HG02973 (cell line): ENCODE data around the gene ZNF446.
"Not testable (repeated sequence)": the region's sequence is repeated elsewhere in the genome, so short reads cannot be mapped to it uniquely, and the experiment has no call there.

Experiments used
- ATAC-seq: cut with Tn5 transposase; IDR thresholded peaks from one replicate; pipeline ENCODE4 v1.9.1; 2021; ENCODE audit warnings: moderate library complexity; ENCODE audit not compliant: unreplicated experiment

Gene ZNF446

GRCh38 chr19:58499021-58499927 lies 23.1 kb downstream of the ZNF446 start:
- ATAC-seq: peak; percentile 85

DNA sequence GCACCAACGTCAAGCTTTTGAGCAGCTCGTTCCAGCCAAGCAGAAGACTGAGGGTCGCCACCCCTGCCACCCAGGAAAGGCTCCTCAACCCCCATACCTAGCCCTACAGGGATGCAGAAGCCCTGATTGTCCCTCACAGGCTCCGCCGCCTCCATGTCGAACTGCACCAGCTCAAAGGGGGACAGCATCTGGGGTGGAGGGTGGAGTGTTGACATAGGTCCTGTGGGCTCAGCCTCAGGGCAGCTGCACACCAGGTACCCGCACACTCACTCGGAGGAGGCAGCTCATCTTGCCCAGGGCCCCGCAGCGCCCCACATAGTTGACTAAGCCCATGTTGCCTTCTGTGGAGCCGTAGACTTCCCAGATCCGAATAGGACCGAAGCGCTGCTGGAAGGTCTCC lies 24.1 kb downstream of the ZNF446 start:
- no peak for ATAC-seq

GRCh38 chr19:58507602-58508223 lies 31.6 kb downstream of the ZNF446 start:
- not testable (repeated sequence) for ATAC-seq

GRCh38 chr19:58509731-58510083 lies 33.6 kb downstream of the ZNF446 start:
- no peak for ATAC-seq

DNA sequence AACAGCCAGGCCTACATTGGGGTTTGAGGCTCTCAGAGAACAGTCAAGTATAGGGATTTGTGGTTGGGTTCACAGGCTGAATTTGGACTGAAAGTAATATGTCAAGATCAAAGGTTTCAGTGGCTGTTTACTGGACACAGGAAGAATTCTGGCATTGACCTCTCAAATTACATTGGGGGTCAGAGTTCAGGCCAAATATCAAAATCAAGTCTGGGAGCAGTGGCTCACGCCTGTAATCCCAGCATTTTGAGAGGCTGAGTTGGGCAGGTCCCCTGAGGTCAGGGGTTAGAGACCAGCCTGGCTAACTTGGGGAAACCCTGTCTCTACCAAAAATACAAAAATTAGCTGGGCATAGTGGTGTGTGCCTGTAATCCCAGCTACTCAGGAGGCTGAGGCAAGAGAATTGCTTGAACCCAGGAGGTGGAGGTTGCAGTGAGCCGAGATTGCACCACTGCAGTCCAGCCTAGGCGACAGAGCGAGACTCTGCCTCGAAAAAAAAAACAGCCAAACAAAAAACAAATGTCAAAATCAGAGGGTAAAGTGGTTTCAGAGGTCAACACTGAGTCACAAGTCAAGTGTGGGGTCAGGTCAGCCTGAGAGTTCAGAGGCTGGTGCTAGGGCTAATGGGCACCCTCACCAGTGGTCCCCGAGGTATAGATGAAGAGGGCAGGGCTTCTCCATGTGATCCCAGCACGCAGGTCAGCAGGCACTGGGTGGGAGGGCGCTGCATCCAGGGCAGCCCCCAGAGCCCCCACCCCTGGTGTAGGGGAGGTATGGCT lies 34.1 kb downstream of the ZNF446 start:
- no peak for ATAC-seq

DNA sequence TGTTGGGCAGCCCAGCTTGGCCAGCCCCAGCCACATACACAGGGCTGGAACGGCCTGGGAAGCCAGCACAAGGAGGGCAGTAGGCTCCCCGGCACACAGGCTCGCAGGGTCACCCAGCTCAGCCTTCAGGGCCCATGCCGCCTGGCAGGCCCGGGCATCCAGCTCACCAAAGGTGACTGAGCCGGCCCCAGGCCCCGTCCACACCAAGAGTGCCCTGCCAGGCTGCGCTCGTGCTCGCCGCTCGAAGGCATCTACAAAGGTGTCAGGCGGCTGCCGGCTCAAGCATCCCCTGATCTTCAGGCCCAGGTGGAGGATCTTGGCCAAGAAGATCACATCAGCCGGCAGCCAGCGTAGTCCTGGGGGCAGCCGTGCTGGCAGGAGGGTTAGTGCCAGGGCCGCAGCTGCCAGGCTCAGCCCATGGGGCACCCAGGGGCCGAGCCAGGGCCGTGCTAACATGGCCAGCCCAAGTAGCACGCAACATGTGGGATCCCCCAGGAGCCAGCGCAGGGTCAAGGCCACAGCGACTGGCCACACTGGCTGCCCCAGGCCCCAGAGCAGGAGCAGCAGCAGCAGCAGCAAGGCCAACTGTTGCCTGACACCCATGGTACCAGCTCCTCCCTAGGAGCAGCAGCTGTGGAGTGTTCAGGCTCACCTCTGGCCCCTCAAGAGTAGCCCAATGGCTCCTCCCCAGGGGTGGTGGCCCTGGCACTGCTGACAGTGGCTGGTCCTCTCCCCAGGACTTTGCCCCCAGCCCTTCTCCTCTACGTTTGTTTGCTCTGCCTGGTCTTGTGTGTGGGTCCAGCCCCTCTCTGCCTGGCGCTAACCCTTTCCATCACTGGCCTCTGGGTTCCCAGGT lies 35.4 kb downstream of the ZNF446 start, which contains the start of gene SLC27A5:
Gene SLC27A5 (minus strand): TSS at position 640 of the 856 bp plus-strand sequence. CDS start 37 bp downstream, at position 603.
- no peak for ATAC-seq

- ATAC-seq: no peak
Observed at GRCh38 chr19:58513213-58513693, 37.1 kb downstream of the ZNF446 start.

DNA sequence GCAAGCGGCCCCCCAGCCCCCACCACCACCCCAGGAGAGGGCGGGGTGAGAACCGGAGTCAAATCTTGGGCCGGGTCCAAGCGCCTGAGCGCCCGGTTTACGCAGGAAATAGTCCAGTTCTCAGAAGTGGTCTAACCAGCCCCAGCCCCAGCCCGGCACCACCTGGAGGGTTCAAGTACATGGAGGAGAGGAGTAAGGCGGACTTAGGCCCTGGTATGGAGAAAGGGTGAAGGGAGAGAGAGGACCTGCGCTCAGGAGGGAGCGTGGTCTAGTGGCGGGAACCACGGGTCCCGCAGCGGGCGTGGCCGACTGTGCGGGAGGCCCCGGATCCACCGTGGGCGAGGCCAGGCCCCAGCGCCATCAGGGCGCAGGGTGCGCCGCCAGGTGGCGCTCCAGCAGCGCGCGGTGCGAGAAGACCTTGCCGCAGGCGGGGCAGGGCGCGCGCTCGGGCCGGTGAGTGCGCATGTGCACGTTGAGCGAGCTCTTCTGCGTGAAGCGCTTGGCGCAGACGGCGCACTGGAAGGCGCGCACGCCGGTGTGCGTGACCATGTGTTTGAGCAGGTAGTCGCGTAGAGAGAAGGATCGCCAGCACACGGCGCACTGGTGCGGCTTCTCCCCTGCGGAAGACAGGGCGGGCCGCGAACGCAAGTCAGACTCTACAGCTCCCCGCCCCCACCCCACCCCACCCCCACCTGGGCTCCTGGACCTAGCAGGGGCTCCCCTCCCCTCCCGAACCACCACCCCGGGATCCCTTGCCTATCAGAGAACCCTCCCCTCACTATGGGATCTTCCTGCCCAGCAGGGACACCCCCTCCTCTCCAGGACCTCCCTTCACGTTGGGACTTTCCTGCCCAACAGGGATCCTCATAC lies 37.8 kb downstream of the ZNF446 start:
- ATAC-seq: peak; percentile 50

DNA sequence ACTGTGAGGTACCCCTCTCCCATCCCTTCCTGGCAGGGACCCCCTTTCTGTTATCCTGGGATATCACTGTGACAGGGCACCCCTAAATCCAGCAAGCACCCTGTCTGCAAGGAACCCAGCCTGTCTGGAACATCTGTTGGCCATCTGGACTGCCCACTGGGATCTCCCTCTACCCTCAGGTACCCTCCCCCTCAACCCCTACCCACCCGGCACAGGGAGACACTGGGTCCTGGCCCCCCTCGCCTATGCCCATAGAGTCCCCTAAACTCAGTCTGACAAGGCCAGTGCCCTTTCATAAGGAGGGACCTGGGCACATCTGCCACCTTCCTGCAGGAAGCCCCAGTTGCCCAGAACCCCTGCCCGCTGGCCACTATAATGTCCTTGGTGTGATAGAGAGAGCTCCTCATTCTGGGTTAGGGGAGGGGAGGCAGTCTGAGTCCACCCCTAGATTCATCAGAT lies 38.4 kb downstream of the ZNF446 start:
- no peak for ATAC-seq

GRCh38 chr19:58515259-58515658 lies 39.1 kb downstream of the ZNF446 start:
- no peak for ATAC-seq

- ATAC-seq: no peak
Observed at GRCh38 chr19:58516246-58516836, 40.2 kb downstream of the ZNF446 start.

GRCh38 chr19:58516964-58517833 lies 41.0 kb downstream of the ZNF446 start:
- no peak for ATAC-seq

- ATAC-seq: no peak
Observed at GRCh38 chr19:58518256-58519086, 42.3 kb downstream of the ZNF446 start.

DNA sequence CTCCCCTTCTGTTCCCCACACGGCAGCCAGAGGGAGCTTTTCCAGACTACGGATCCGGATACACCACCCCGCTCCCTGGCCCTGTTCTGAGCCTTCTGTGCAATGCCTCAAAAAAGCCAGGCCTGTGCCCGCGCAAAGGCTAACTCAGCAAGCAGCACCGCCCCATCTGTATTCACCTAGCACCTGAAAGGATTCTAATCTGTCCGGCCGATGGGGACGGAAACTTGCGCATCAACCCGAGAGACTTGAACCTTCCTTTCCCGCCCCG lies 42.9 kb downstream of the ZNF446 start:
- ATAC-seq: no peak

DNA sequence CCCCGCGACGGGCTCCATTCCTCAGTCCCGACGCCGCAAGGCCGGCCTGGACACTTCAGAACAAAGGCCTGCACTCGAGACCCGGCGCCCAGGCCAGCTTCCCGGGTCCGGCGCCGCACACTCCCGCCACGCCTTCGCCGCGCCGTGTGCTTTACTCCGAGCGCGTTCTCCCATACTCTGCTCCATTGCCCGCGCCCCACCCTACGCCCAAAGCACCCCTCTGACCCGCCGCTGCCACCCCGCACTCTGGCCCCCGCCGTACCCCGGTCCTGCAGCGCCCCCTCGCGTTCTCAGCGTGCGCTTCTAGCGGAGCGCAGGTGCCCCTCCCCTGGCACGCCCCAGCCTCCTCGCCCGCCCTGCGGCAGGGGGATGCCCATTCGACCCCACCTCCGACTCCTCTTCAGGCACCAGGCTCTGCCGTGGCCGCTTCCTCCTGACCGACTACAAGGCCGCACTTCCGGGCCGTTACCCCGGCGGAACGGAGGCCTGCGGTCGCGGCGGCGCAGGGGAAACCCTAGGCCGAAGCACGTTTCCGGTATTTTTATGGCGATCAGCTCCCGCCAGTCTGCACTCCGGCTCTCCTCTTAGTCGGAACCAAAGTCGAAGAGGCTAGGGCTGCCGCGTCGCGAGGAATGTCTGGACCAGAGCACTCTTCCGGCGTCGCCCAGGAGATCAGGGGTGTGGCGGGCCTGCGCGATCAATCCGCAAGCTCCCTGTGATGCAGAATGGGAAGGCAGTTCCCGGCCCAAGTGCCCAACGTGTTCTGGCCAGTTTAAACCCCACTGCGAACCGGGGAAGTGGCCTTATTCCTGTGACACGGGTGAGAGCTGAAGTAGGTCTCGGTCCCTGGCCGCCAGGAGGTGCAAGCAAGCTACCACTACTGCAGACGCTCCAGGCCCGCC lies 43.5 kb downstream of the ZNF446 start, which contains the start of gene ZBTB45:
Gene ZBTB45 (minus strand): TSS at position 456 of the 902 bp plus-strand sequence. CDS start 2,137 bp downstream, outside the sequence.
- peak; percentile 76 for ATAC-seq

- no peak for ATAC-seq
Observed at GRCh38 chr19:58520257-58520599, 44.1 kb downstream of the ZNF446 start.
